Adrenal gland (tissue), 12 donors: ENCODE results near the gene S100A4. TPM values are rescaled to one million over a fixed set of nuclear protein-coding genes. Genes with fewer than 3 reads are reported as not detected.
"Not testable (repeated sequence)": the region's sequence is repeated elsewhere in the genome, so short reads cannot be mapped to it uniquely, and the experiment has no call there.

Experiments
- DNase-seq, 7 donors: peaks; one replicate each; pipeline ENCODE4 v3.0.0-alpha.2; 2019 to 2020
- H3K27ac ChIP-seq, 5 donors: fragments of 200-600 bp; sonication (generic) in 4 of 5; 1 replicate in 3 of 5; 2 replicates in 2 of 5; pipeline versions ENCODE4 v1.5.1 to v1.8.0; 2016 to 2020; ENCODE audit warnings: mild to moderate bottlenecking in 1 of 5
- H3K27me3 ChIP-seq: fragments of 200-600 bp; 2 replicates; pipeline ENCODE4 v1.8.0; 2021
- H3K36me3 ChIP-seq, 2 donors: fragments of 200-600 bp; replicated peaks in 1 of 2; 1 replicate in 1 of 2; 2 replicates in 1 of 2; pipeline versions ENCODE4 v1.5.1 to v1.8.0; 2018 to 2022
- H3K4me1 ChIP-seq, 2 donors: fragments of 200-600 bp; replicated peaks in 1 of 2; 1 replicate in 1 of 2; 2 replicates in 1 of 2; pipeline versions ENCODE4 v1.5.1 to v1.8.0; 2018 to 2021
- H3K4me3 ChIP-seq, 4 donors: fragments of 200-600 bp; sonication (generic) in 3 of 4; one replicate each; pipeline ENCODE4 v1.5.1; 2016 to 2018
- H3K9me3 ChIP-seq, 3 donors: fragments of 200-600 bp; sonication (generic) in 1 of 3; replicated peaks in 1 of 3; 1 replicate in 2 of 3; 2 replicates in 1 of 3; pipeline versions ENCODE4 v1.5.1 to v1.8.0; 2016 to 2021
- POLR2A ChIP-seq, 2 donors: fragments of 450-650 bp; IDR thresholded peaks; one replicate each; pipeline ENCODE4 v1.6.1; 2017; ENCODE audit warnings: antibody characterized with exemption in 2 of 2, mild to moderate bottlenecking in 2 of 2, moderate library complexity in 1 of 2
- WGBS, 4 donors: extraction: QIAGEN DNeasy Blood & Tissue Kit in 2 of 4; methylation state at CpG; one replicate each; pipeline versions ENCODE4 v1.1.5 to v1.1.7; 2013 to 2017; 5-methylcytosine and 5-hydroxymethylcytosine counted together
- intact Hi-C, 2 donors: fragments of 100-400 bp; cut with DNase I; formaldehyde crosslinking; loops; one replicate each; pipeline versions ENCODE4 v1.14.1 to v1.15.0; 2022 to 2023
- polyA plus RNA-seq, 3 donors: library from polyadenylated mRNA; stranded (reverse); fragments of 200-250 nt in 2 of 3; fragments of 350-450 nt in 1 of 3; fragmentation: Illumina TruSeq in 1 of 3; extraction: RNeasy Lipid Tissue Mini Kit (QIAGEN cat#74804) in 1 of 3; gene quantifications; one replicate each; pipeline ENCODE4 v1.2.3, GENCODE V29; 2013 to 2014
- total RNA-seq, 9 donors: library from RNA; depleted of rRNA in 4 of 9; stranded (reverse); fragments of >200 nt in 4 of 9; fragments of 120-200 nt in 1 of 9; fragmentation: NEBNext Ultra II Directional in 1 of 9; extraction: Animal tissue kit (Norgen Biotek cat#: 25700) in 1 of 9; gene quantifications; one replicate each; pipeline versions ENCODE4 v1.1.0 to v1.2.4, GENCODE V29; 2013 to 2023
- TF ChIP-seq, protein P1 (sequence below), 6 experiments: fragments of 450-650 bp in 4 of 6; fragments of 200-600 bp in 2 of 6; sonication (generic) in 1 of 6; IDR thresholded peaks; 1 replicate in 5 of 6; 2 replicates in 1 of 6; pipeline versions ENCODE4 v1.5.1 to v1.8.0; 2016 to 2021; ENCODE audit warnings: antibody characterized with exemption in 6 of 6, mild to moderate bottlenecking in 2 of 6, moderate library complexity in 1 of 6
- donor health status: healthy with polysubstance abuse.
- donor health status: Bipolar disorder and iron deficiency.
- donor health status: DM: yes; HTN: yes; CAD: no.
- donor health status: DM: no; HTN: no; CAD: no.
- donor health status: DM: no; HTN: no; CAD: no.
- donor health status: DM: yes; HTN: yes; CAD: no.

The S100A4 gene
- total and polyA plus RNA-seq, 12 donors = 7.9 to 742 (median 99.9) TPM

DNA sequence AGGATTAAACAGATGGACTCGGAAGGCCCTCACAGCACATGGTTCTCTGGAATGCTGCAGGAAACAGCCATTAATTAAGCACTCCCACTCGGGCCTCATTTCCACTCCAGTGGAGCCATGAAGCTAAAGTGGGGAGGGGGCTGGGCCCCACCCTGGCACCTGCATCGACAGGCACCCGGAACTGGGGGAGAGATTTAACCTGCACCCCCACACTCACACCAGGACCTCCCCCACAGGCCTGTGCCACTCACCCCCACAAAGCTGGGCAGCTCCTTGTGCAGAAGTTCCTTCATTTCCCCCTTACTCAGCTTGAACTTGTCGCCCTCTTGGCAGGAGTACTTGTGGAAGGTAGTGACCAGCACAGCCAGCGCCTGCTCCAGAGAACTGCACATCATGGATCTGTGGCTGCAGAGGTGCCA, 17.9 kb upstream of the S100A4 start:
- H3K9me3 ChIP-seq = no peaks in the 10 kb centered on the region
- H3K27ac ChIP-seq = no peak overlapping the region
- H3K4me3 ChIP-seq = no peak overlapping the region
- no peaks in the 10 kb centered on the region for H3K36me3 ChIP-seq
- no peak for DNase-seq
- no peaks in the 10 kb centered on the region for H3K27me3 ChIP-seq
- TF ChIP-seq, protein P1, sequence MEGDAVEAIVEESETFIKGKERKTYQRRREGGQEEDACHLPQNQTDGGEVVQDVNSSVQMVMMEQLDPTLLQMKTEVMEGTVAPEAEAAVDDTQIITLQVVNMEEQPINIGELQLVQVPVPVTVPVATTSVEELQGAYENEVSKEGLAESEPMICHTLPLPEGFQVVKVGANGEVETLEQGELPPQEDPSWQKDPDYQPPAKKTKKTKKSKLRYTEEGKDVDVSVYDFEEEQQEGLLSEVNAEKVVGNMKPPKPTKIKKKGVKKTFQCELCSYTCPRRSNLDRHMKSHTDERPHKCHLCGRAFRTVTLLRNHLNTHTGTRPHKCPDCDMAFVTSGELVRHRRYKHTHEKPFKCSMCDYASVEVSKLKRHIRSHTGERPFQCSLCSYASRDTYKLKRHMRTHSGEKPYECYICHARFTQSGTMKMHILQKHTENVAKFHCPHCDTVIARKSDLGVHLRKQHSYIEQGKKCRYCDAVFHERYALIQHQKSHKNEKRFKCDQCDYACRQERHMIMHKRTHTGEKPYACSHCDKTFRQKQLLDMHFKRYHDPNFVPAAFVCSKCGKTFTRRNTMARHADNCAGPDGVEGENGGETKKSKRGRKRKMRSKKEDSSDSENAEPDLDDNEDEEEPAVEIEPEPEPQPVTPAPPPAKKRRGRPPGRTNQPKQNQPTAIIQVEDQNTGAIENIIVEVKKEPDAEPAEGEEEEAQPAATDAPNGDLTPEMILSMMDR (IDR thresholded peaks at IDR 0.05) = no peak
- intact Hi-C loops = no loop called here
- H3K4me1 ChIP-seq = peaks cover 26 to 30% of the 10 kb centered on the region in 2 donors
- WGBS, 4 donors = 79 to 91% (median 85%) methylated on average over 3 to 6 of the region's 6 CpGs

DNA sequence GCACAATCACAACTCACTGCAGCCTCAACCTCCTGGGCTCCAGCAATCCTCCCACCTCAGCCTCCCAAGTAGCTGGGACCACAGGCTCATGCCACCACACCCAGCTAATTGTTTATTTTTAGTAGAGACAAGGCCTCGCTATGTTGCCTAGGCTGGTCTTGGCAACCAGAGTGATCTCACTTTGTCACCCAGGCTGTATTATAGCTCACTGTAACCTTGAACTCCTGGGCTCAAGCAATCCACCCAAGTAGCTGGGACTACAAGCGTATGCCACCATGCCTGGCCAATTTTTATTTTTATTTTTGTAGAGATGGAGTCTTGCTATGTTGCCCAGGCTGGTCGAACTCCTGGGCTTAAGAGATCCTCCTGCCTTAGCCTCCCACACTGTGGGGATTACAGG, 16.4 kb upstream of the S100A4 start:
- peak in 1 of 2 donors; percentile 14 for TF ChIP-seq POLR2A (IDR thresholded peaks at IDR 0.05)
- H3K36me3 ChIP-seq = not testable (repeated sequence)

GRCh38 chr1:153561466-153561985, 15.9 kb upstream of the S100A4 start:
- H3K36me3 ChIP-seq = no peaks in the 10 kb centered on the region
- no peaks in the 10 kb centered on the region for H3K27me3 ChIP-seq
- TF ChIP-seq, protein P1 (IDR thresholded peaks at IDR 0.05) = no peak
- TF ChIP-seq POLR2A (IDR thresholded peaks at IDR 0.05) = no peak
- DNase-seq = no peak
- intact Hi-C loops = no loop called here
- 95 to 100% (median 97%) methylated on average over 1 to 3 of the region's 3 CpGs for WGBS, 4 donors
- no peak overlapping the region for H3K4me3 ChIP-seq
- H3K9me3 ChIP-seq = no peaks in the 10 kb centered on the region
- H3K27ac ChIP-seq = peak overlapping the region in 3 of 5 donors; percentile 17 to 25 (median 21)
- peaks cover 13% of the 10 kb centered on the region in 2 donors for H3K4me1 ChIP-seq

More for the DNA sequence above, 16.4 kb upstream of the S100A4 start:
- H3K27me3 ChIP-seq, intact Hi-C loops, H3K4me3 ChIP-seq, H3K9me3 ChIP-seq: not testable (repeated sequence)
- 63 to 68% (median 67%) methylated on average over 3 of the region's 3 CpGs for WGBS, 4 donors
- peak in 1 of 7 donors; percentile 59 for DNase-seq
- peaks cover 18% of the 10 kb centered on the region in 2 donors for H3K4me1 ChIP-seq
- H3K27ac ChIP-seq = peak overlapping the region in 2 of 5 donors; percentile 17 to 25

- Histone ChIP-seq H3K27me3 (no peaks in the 10 kb centered on the region), H3K9me3 (no peaks in the 10 kb centered on the region), H3K4me1 (peaks cover 7% of the 10 kb centered on the region in 2 donors), H3K36me3 (no peaks in the 10 kb centered on the region), H3K27ac (peak overlapping the region in 1 of 5 donors; percentile 21), H3K4me3 (no peak overlapping the region)
- intact Hi-C loops = no loop called here
- no peak for DNase-seq
- WGBS, 4 donors = 83 to 91% (median 88%) methylated on average over 10 of the region's 10 CpGs
- TF ChIP-seq, protein P1 (IDR thresholded peaks at IDR 0.05) = no peak
- TF ChIP-seq POLR2A (IDR thresholded peaks at IDR 0.05) = no peak
Observed at GRCh38 chr1:153560771-153561465, 15.3 kb upstream of the S100A4 start.
